DOHH2 (cell line): ENCODE data around the gene CNN2.

Experiments used
- H3F3A ChIP-seq: fragments of 200-600 bp; sonication (generic), shearing (Covaris generic); 2 replicates; pipeline ENCODE4 v1.6.0; 2016; ENCODE audit warnings: antibody characterized with exemption, mild to moderate bottlenecking; ENCODE audit not compliant: control insufficient read depth, insufficient read depth
- H3K27ac ChIP-seq: fragments of 200-600 bp; sonication (generic); 2 replicates; pipeline ENCODE4 v1.5.1; 2014; ENCODE audit warnings: low read depth, mild to moderate bottlenecking, low read length, moderate library complexity
- H3K27me3 ChIP-seq: fragments of 200-600 bp; sonication (generic); 2 replicates; pipeline ENCODE4 v1.6.1; 2014; ENCODE audit warnings: mild to moderate bottlenecking, low read length, mixed read lengths; ENCODE audit not compliant: control insufficient read depth
- H3K36me3 ChIP-seq: fragments of 200-600 bp; sonication (generic); 2 replicates; pipeline ENCODE4 v1.6.1; 2014; ENCODE audit warnings: mild to moderate bottlenecking, low read length, moderate library complexity, mixed read lengths; ENCODE audit not compliant: control insufficient read depth
- H3K4me1 ChIP-seq: fragments of 200-600 bp; sonication (generic); 2 replicates; pipeline ENCODE4 v1.6.1; 2014; ENCODE audit warnings: mild to moderate bottlenecking, low read length, mixed read lengths; ENCODE audit not compliant: control insufficient read depth
- H3K4me2 ChIP-seq: fragments of 200-600 bp; sonication (generic); 2 replicates; pipeline ENCODE4 v1.6.0; 2014; ENCODE audit warnings: mild to moderate bottlenecking, low read length, moderate library complexity
- H3K4me3 ChIP-seq: fragments of 200-600 bp; sonication (generic); 2 replicates; pipeline ENCODE4 v1.5.1; 2014; ENCODE audit warnings: mild to moderate bottlenecking, low read length, mixed read lengths
- H3K79me2 ChIP-seq: fragments of 200-600 bp; sonication (generic); 2 replicates; pipeline ENCODE4 v1.6.1; 2014; ENCODE audit warnings: mild to moderate bottlenecking, low read length, mixed read lengths; ENCODE audit not compliant: control insufficient read depth
- H3K9me2 ChIP-seq: fragments of 200-600 bp; sonication (generic); replicated peaks from 2 replicates; pipeline ENCODE4 v1.6.1; 2014; ENCODE audit warnings: mild to moderate bottlenecking, low read length, mixed read lengths; ENCODE audit not compliant: control insufficient read depth
- H3K9me3 ChIP-seq: fragments of 200-600 bp; sonication (generic); 2 replicates; pipeline ENCODE4 v1.6.1; 2014; ENCODE audit warnings: antibody characterized with exemption, low read length, mixed read lengths; ENCODE audit not compliant: control insufficient read depth, insufficient read depth
- H4K20me1 ChIP-seq: fragments of 200-600 bp; sonication (generic); 2 replicates; pipeline ENCODE4 v1.6.0; 2014; ENCODE audit warnings: low read depth, mild to moderate bottlenecking, antibody characterized with exemption, low read length, moderate library complexity; ENCODE audit not compliant: control insufficient read depth, insufficient read depth
- CTCF ChIP-seq: fragments of 200-600 bp; sonication (generic); IDR thresholded peaks from one replicate; pipeline ENCODE4 v1.5.1; 2014; ENCODE audit warnings: antibody characterized with exemption, mild to moderate bottlenecking, low read depth, low read length; ENCODE audit not compliant: poor library complexity, severe bottlenecking
- EZH2phosphoT487 ChIP-seq: fragments of 200-600 bp; sonication (generic); IDR thresholded peaks from 2 replicates; pipeline ENCODE4 v1.6.1; 2017; ENCODE audit warnings: borderline replicate concordance, mild to moderate bottlenecking, antibody characterized with exemption, low read length, moderate library complexity, mixed read lengths

CNN2 gene

GRCh38 chr19:1001538-1002166, 24.8 kb upstream of the CNN2 start:
- peaks cover 11% of the 10 kb centered on the region for H3K4me1 ChIP-seq
- 0 out of 2 replicates have a peak, but pooled peaks cover 3% of the 10 kb centered on the region for H3F3A ChIP-seq
- H3K79me2 ChIP-seq, result no peaks in the 10 kb centered on the region
- H3K9me2 ChIP-seq, result no peaks in the 10 kb centered on the region
- H3K4me3 ChIP-seq, result no peak overlapping the region
- H3K27ac ChIP-seq, result no peak overlapping the region
- 0 out of 2 replicates have a peak overlapping the region, but pooled peaks have one; percentile 14 for H3K4me2 ChIP-seq
- H3K27me3 ChIP-seq, result peaks cover 34% of the 10 kb centered on the region
- H3K36me3 ChIP-seq, result peaks cover 1% of the 10 kb centered on the region; the same call in 1 of the 2 replicates
- H3K9me3 ChIP-seq, result no peaks in the 10 kb centered on the region
- H4K20me1 ChIP-seq, result no peaks in the 10 kb centered on the region
- TF ChIP-seq EZH2phosphoT487 (no peak), CTCF (peak; percentile 95)

DNA sequence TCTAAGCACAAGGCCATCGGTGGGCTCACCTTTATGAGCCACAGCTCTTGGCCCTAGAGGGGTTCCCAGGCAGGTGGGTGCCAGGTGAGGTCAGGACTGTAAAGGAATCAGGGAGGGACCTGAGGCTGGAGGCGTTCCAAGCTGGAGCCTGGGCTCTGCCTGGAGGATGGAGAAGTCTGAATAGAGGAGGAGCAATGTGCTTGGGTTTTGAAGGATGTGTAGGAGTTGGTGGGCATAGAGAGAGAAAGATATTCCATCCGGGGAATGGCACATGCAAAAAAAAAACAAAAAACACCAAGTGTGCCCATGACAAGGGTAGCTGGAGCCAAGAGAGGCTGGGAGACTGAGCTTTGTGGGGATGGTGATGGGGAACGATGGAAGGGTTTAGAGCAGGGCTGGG, 23.8 kb upstream of the CNN2 start:
- no peak overlapping the region for H3K4me3 ChIP-seq
- H3K79me2 ChIP-seq, result no peaks in the 10 kb centered on the region
- no peak for TF ChIP-seq EZH2phosphoT487
- H3K4me1 ChIP-seq, result peaks cover 11% of the 10 kb centered on the region
- no peaks in the 10 kb centered on the region for H3K9me3 ChIP-seq
- H4K20me1 ChIP-seq, result no peaks in the 10 kb centered on the region
- peaks cover 9% of the 10 kb centered on the region; the same call in 1 of the 2 replicates for H3K36me3 ChIP-seq
- no peak overlapping the region for H3K4me2 ChIP-seq
- peaks cover 29% of the 10 kb centered on the region for H3K27me3 ChIP-seq
- no peaks in the 10 kb centered on the region for H3K9me2 ChIP-seq
- 0 out of 2 replicates have a peak, but pooled peaks cover 3% of the 10 kb centered on the region for H3F3A ChIP-seq
- no peak overlapping the region for H3K27ac ChIP-seq

DNA sequence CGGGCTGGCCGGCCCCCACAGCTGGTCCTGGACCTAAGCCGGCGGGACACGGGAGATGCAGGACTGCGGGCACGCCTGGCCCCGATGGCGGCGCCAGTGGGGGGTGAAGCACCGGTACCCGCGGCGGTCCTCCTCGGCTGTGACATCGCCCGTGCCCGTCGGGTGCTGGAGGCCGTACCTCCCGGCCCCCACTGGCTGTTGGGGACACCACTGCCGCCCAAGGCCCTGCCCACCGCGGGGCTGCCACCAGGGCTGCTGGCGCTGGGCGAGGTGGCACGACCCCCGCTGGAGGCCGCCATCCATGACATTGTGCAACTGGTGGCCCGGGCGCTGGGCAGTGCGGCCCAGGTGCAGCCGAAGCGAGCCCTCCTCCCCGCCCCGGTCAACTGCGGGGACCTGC, 23.1 kb upstream of the CNN2 start:
- Histone ChIP-seq H3K4me1 (peaks cover 11% of the 10 kb centered on the region), H3K27ac (no peak overlapping the region), H3F3A (no peaks in the 10 kb centered on the region), H3K79me2 (no peaks in the 10 kb centered on the region), H3K36me3 (peaks cover 9% of the 10 kb centered on the region; the same call in 1 of the 2 replicates), H3K9me2 (no peaks in the 10 kb centered on the region), H4K20me1 (no peaks in the 10 kb centered on the region), H3K27me3 (peaks cover 22% of the 10 kb centered on the region), H3K4me3 (no peak overlapping the region), H3K9me3 (no peaks in the 10 kb centered on the region), H3K4me2 (no peak overlapping the region)
- TF ChIP-seq EZH2phosphoT487, result no peak
- no peak for TF ChIP-seq CTCF

GRCh38 chr19:1004204-1004802, 22.1 kb upstream of the CNN2 start:
- no peaks in the 10 kb centered on the region for H3K79me2 ChIP-seq
- peaks cover 12% of the 10 kb centered on the region for H3K27me3 ChIP-seq
- no peaks in the 10 kb centered on the region for H3F3A ChIP-seq
- H3K4me1 ChIP-seq, result peaks cover 11% of the 10 kb centered on the region
- H3K9me2 ChIP-seq, result no peaks in the 10 kb centered on the region
- H3K27ac ChIP-seq, result no peak overlapping the region
- no peak overlapping the region for H3K4me3 ChIP-seq
- H3K9me3 ChIP-seq, result no peaks in the 10 kb centered on the region
- no peak for TF ChIP-seq EZH2phosphoT487
- TF ChIP-seq CTCF, result no peak
- no peak overlapping the region for H3K4me2 ChIP-seq
- H3K36me3 ChIP-seq, result peaks cover 14% of the 10 kb centered on the region
- no peaks in the 10 kb centered on the region for H4K20me1 ChIP-seq
